NCI-H187 (cell line): Measurements from ENCODE around the gene OVCA2.

ENCODE experiments used
- DNase-seq, 2 experiments: peaks; one replicate each; lab custom pipeline; 2025; lab: John Stamatoyannopoulos, UW

The OVCA2 gene

DNA sequence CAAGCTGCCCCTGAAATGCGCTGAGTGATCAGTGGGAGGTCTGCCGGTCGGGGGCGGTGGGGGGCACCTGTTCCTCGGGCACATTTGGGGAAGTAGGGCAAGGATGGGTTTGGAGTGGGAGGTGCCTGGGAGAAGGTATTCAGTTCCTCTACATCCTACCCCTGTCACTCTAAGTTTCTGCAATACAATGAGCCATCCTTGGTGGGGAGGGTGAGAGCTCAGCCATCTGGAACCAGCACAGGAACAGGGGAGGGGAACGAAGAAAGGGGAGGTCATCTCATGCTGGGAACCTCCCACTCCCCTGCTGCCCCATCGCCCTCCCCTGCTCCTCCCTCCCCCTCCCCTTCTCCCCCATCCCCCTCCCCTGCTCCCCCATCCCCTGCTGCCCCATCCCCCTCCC is 7.7 kb upstream of the OVCA2 start:
- DNase-seq, result no peak

DNA sequence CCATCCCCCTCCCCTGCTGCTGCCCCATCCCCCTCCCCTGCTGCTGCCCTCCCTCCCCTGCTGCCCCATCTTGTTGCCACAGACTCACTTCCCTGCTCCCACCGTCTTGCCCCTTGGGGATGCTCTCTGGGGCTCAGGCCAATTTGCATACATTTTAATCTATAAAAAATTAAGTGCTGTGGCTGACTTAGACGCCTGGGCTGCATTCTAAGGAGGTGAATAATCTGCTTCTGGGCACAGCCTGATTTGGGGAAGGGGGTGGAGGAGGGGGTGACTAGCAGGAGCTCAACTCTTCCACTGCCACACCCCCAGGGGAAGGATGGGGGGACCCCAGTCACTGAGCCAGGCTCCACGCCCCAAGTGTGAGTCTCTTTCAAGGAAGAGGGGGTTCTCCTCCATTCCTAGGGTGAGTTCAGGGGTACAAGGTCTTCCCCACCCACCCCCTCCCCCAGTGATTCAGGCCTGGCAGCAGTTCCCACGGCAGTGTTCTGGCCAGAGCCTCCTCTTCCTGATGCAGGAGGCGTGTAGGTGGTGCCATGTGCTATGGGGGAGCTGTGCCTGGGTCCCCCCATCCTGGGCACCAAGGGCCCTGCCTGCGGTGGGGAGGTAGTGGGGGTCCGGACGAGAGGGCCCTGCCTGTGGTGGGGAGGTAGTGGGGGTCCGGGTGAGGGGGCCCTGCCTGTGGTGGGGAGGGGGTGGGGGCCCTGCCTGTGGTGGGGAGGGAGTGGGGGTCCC is 6.8 kb upstream of the OVCA2 start:
- no peak for DNase-seq

DNA sequence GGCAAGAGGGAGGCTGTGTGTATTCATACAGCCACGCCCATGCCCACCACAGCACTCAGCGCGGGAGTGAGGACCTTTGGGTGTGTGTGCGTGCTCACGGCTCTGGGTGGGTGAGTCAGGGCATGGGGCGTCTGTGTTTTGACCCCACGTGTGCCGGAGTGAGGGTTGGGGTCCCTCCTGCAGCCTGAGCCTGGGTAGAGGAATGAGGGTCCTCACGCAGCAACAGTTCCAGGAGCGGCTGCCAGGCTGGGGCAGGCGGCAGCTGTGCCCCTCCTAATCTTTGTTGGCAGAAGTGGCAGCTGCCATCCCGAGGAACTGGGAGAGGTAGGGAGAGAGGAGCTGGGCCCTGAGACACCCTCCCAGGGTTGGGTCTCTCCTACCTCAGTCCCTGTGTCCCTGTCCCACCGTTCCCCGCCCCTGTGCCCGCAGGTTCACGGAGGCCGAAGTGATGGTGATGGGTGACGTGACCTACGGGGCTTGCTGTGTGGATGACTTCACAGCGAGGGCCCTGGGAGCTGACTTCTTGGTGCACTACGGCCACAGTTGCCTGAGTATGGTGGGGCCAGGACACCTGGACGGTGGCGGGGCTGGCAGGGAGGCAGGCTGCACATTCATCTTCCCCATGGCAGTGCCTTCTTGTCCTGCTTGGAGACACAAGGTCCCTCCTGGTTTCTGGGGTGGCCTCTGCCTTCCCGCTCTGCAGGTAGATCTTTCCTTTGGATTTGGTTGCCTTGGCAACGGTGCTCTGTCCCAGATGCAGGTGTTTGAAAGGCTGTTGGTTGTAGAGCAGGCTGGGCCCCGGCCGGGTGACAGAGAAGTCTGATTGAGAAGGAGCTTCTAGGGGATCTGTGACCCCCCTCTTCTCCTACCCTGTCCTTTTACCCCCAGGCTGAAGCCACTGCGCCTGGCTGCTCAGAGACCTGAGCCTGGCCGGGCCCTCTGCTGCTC is 6.0 kb upstream of the OVCA2 start:
- DNase-seq, result no peak

- DNase-seq, result no peak
Observed at GRCh38 chr17:2037155-2037554, 4.7 kb upstream of the OVCA2 start.

DNA sequence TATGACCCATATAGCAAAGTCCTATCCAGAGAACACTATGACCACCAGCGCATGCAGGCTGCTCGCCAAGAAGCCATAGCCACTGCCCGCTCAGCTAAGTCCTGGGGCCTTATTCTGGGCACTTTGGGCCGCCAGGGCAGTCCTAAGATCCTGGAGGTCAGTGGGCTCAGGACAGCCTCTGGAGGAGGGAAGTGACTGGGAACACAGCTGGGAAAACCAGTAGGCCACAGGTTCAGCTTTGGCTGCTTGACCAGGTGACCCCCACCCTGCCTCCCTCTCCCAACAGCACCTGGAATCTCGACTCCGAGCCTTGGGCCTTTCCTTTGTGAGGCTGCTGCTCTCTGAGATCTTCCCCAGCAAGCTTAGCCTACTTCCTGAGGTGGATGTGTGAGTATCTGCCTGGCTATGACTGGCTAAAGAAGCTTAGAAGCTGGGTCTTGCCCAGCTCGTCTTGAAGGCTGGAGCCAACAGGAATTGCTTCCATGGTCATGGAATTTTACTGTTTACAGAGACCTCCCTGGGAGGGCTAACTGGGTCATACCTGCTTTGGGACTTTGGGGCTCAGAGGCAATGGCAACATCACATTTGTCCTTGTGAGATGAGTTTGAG is 1.5 kb upstream of the OVCA2 start:
- DNase-seq, result no peak

GRCh38 chr17:2040942-2041560 is 771 bp upstream of the OVCA2 start:
- no peak for DNase-seq

DNA sequence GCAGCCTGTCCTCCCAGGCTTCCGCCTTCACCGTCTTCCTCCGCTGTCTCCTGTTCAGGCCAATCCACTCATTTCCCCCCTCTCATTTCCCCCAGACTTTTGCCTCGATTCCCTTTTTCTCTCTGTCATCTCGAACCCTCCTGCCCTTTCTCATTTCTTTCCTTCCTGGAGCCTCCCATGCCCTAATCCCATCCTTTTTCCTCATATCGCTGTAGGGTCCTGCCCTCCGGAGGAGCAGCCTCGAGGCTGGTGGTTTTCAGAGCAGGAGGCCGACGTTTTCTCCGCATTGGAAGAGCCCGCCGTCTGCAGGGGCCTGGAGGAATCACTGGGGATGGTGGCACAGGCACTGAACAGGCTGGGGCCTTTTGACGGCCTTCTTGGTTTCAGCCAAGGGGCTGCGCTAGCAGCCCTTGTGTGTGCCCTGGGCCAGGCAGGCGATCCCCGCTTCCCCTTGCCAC is 597 bp downstream of the OVCA2 start:
- no peak for DNase-seq

GRCh38 chr17:2042933-2043332 is 1.1 kb downstream of the OVCA2 start:
- no peak for DNase-seq

DNA sequence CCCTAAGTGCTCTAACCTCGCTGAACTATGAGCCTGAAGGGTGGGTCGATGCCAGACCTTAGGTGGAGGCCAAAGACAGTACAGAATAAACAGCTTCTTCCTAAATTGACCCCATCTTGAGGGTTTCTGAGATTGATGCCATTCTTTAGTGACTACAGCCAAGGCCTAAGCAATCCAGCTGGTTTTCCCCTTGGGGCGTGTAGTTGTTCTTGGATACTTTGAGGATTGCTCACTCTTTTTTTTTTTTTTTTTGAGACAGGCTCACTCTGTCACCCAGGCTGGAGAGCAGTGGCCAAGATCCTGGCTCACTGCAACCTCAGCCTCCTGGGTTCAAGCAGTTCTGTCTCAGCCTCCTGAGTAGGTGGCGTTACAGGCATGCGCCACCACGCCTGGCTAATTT is 2.0 kb downstream of the OVCA2 start:
- no peak for DNase-seq

GRCh38 chr17:2044263-2044894 is 2.6 kb downstream of the OVCA2 start:
- no peak for DNase-seq

GRCh38 chr17:2047590-2047989 is 5.8 kb downstream of the OVCA2 start:
- DNase-seq, result no peak

GRCh38 chr17:2048805-2049204 is 7.0 kb downstream of the OVCA2 start:
- no peak for DNase-seq

DNA sequence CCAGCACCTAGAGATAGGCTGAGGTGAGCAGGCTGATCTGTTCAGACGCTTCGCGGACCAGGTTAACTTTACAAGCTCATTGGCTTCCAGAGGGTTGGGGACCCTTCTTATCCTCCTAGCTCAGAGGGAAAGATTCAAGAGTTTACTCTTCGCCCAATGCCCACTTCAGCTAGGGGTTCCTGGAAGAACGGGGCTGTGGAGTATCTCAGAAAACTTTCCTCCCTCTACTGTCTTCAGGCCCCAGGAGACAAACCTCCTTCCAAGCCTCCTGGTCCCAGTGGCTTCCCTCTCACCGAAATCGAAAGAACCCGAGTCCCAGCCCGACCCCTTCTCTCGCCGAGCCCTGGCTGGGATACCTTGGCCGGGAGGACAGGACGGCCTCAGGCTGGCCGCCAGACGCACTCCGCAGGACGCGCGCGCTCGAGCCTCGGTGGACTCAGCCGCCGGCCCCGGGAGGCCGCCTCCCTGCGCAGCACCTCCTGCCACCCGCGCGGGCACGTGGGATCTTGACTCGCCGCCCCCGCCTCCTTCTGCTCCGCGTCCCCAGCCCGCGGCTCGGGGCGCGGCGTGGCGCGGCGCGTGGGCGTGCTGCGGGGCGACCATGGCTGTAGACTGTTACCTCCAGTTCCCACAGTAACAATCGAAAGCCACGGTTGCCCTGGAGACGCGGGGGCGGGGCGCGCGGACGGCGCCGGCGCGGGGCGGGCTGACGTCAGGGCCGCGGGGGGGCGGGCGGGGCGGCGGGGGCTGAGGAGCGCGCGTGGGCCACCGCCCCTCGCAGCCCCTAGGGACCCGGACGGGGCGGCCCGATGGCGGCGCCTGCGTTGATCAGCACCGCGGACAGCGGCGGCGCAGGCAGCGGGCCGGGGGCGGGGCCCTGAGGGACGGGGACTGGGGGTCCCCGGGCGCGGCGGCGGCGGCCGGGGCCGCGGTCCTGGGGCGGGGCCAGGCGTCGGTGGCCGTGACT is 7.8 kb downstream of the OVCA2 start:
- DNase-seq, result peak; percentile 20 to 39

DNA sequence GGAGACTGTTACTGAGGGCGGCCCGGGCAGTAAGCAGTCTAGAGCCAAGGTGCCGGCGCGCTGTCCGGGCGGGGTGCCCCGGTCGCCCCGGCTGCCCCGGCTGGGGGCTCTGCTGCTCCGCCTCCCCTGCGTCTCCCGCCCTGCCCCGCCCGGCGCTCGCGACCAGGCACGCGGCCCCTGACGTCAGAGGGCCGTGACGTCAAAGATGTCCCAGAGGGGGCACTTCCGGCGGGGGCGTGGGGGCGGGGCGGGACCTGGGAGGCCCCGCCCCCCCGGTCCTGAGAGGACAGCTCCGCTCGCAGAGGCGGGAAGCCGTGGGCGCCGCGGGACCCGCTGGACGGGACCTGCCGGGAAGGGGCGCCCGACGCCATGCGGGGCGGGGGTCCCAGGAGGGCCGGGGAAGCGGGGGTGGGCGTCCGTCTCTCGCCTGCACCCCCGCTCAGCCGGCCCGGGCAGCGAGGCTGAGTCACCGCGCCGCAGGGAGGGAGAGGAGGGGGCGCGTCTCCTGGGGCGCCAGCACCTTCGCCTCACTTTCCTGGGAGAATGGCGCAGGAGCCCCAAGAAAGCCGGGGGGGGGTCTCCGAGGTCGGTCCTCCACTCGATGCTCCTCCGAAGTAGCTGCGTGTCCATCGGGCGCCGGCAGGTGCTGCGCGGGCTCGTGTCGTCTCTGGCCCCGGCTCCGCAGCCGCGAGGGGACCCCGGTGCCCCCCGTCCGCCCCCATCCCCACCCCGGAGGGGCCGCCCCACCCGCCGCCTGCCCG is 8.7 kb downstream of the OVCA2 start:
- DNase-seq, result peak; percentile 43 to 44

DNA sequence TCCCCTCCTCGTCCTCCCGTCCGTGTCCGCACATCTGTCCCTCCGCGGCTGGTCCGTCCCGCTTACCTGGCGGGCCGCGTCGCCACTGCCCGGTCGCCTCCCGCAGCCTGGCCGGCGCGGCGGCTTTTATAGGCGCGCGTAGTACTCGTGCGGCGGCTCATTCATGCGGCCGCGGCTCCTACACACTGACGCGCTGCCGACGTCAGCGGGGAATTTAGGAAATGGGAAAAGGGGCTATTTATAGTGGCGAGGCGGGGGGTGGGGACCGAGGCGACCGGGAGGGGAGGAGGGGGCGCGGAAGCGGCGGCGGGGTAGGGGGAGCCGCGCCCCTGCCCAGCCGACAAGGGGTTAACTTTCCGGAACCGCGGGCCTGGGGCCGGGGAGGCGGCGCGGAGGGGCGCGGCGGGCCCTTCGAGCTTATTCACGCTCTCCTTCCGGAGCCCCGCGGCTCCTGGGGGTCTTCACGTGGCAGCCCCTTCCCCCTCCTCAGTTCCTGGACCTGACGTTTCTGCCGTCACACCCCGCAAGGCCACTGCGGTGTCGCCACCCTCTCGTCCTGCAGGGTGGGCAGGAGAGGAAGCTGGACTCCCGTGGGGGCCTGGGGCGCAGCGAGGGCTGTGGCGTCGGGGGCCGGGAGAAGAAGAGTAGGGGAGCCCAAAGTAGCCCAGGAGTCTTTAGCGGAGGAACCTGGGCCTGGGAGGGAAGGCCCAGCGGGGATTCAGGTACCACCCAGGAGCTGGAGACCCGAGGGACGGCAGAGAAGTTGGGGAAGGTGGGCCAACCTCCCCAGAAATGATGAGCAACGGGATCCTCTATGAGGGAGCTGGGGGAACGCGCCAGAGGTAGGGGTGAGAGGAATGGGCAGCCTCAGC is 9.5 kb downstream of the OVCA2 start:
- DNase-seq, result no peak

GRCh38 chr17:2051933-2052559 is 10.2 kb downstream of the OVCA2 start:
- no peak for DNase-seq

- no peak for DNase-seq
Observed at GRCh38 chr17:2053380-2054261, 11.8 kb downstream of the OVCA2 start.

GRCh38 chr17:2054262-2054511 is 12.4 kb downstream of the OVCA2 start:
- no peak for DNase-seq
